ENCODE results near the gene SDSL. TPM values are rescaled to one million over a fixed set of nuclear protein-coding genes. Genes with fewer than 3 reads are reported as not detected.

The SDSL gene
- total RNA-seq, 2 donors from 2014 or later: 7.5 to 15.2 TPM

DNA sequence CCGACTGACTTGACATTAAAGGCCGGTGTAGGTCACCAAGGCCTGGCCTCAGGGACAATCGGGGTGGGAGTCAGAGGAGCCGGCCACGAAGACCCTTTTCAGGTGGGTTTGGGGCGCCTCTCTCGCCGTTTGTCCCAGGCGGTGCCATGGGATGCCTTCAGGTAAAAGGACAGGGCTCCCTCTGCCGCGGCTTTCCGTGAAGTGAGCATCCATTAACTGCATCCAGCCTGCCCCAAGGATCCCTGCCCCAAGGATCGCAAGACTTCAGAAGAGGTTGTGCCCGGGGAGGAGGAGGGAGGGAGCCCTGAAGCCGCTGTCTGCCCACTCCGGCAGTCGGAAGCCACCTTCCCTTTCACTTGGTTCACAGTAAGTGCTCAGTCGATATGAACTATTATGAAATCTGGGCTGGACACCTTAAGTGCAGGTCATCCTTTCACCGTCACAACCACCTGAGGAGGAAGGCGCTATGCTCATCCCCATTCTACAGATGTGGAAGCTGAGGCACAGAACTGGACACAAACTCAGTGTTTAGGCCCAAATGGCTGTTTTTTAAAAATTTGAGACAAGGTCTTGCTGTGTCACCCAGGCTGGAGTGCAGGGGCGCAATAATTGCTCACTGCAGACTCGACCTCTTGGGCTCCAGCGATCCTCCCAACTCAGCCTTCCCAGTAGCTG lies 19.5 kb upstream of the SDSL start:
- Histone ChIP-seq H3K36me3 (replicated peaks in 1 of 2; ENCODE audit: insufficient read depth in 1 of 2, low read depth in 2 of 2) (no peaks in the 10 kb centered on the region), H3K27ac (no peak overlapping the region), H3K27me3 (peaks cover 0 to 7% of the 10 kb centered on the region in 2 donors), H3K9me3 (no peaks in the 10 kb centered on the region), H3K4me3 (no peak overlapping the region), H3K4me1 (peaks cover 13% of the 10 kb centered on the region)
- no peak for TF ChIP-seq POLR2A (IDR thresholded peaks at IDR 0.05)
- TF ChIP-seq, protein P1, sequence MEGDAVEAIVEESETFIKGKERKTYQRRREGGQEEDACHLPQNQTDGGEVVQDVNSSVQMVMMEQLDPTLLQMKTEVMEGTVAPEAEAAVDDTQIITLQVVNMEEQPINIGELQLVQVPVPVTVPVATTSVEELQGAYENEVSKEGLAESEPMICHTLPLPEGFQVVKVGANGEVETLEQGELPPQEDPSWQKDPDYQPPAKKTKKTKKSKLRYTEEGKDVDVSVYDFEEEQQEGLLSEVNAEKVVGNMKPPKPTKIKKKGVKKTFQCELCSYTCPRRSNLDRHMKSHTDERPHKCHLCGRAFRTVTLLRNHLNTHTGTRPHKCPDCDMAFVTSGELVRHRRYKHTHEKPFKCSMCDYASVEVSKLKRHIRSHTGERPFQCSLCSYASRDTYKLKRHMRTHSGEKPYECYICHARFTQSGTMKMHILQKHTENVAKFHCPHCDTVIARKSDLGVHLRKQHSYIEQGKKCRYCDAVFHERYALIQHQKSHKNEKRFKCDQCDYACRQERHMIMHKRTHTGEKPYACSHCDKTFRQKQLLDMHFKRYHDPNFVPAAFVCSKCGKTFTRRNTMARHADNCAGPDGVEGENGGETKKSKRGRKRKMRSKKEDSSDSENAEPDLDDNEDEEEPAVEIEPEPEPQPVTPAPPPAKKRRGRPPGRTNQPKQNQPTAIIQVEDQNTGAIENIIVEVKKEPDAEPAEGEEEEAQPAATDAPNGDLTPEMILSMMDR (IDR thresholded peaks at IDR 0.05): no peak
- intact Hi-C loops (cut with DNase I): no loop called here
- DNase-seq: no peak
- 88 to 89% methylated on average over 6 to 23 of the region's 23 CpGs for WGBS, 2 donors
- ATAC-seq: no peak

DNA sequence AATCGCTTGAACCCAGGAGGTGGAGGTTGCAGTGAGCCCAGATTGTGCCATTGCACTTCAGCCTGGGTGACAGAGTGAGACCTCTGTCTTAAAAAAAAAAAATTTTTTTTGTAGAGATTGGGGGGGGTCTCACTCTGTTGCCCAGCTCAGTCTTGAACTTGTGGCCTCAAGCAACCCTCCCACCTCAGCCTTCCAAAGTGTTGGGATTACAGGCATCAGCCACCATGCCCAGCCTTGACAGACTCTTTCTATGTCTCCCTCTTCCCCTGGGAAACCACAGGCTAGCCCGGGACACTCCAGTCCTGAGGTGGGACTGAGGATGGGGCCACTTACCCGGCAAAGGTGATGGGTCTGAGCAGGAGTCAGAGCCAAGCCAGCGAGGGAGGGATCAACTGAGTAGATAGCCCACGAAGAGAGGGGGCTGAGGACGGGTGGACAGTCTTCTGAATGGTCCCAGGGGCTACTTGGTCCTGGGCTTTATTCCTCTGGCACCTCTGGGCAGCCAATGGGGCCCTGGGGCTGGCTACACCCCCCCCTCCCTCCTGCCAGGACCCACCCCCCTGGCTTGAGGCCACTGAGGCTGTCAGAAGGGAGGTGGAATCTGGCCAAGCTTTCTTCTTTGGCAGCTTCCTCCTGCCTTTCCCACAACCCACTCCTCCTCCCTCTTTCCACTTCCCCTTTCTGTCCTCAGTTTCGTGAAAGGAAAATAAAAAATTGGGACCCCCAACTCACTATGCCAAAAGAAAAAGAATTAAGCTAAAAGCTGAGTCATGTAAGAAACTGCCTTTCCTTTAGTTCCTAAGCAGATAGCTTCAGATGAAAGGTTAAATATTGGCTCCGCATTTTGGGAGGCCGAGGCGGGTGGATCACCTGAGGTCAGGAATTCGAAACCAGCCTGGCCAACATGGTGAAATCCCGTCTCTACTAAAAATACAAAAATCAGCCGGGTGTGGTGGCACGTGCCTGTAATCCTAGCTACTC lies 18.5 kb upstream of the SDSL start, which contains the start of gene SDS:
SDS (minus strand) TSS at position 453 of the 981 bp plus-strand sequence. CDS start 4,179 bp downstream, outside the sequence.
- intact Hi-C loops (cut with DNase I): no loop called here
- TF ChIP-seq, protein P1 (IDR thresholded peaks at IDR 0.05): no peak
- TF ChIP-seq POLR2A (IDR thresholded peaks at IDR 0.05): no peak
- no peak within 1 kb of the TSS for H3K4me3 ChIP-seq
- 14 to 16% methylated on average over 10 to 14 of the region's 14 CpGs for WGBS, 2 donors
- ATAC-seq (peak; percentile 78), DNase-seq (peak; percentile 61 to 80 (median 76))
- peak within 1 kb of the TSS in 1 of 4 donors; percentile 54 for H3K27ac ChIP-seq
- no peaks in the 10 kb centered on the region for H3K36me3 ChIP-seq (replicated peaks in 1 of 2; ENCODE audit: insufficient read depth in 1 of 2, low read depth in 2 of 2)
- H3K9me3 ChIP-seq: no peaks in the 10 kb centered on the region
- peaks cover 0 to under 1% of the 10 kb centered on the region in 2 donors for H3K27me3 ChIP-seq
- H3K4me1 ChIP-seq: peaks cover 13% of the 10 kb centered on the region

DNA sequence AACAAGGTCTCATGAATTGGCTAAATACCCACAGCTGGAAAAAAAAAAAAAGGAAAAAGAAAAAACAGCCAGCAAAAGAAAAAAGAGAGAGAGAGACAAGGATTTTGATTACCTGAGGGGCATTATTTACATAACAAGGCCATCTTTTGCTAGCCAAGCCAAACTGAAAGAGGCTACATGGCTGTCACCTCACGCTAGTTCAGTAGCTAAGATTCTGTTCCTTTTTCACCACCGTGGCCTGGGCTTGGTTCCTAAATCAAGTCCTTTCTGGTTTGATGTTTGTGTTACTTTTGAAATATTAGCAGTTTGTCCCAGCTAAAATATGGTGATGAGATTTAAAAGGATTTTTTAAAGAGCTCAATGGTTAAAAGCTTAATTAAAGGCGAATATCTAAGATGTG lies 16.5 kb upstream of the SDSL start:
- intact Hi-C loops (cut with DNase I): no loop called here
- TF ChIP-seq, protein P1 (IDR thresholded peaks at IDR 0.05): no peak
- no peak for TF ChIP-seq POLR2A (IDR thresholded peaks at IDR 0.05)
- peak in 1 of 4 donors; percentile 11 for DNase-seq
- H3K36me3 ChIP-seq (replicated peaks in 1 of 2; ENCODE audit: insufficient read depth in 1 of 2, low read depth in 2 of 2): no peaks in the 10 kb centered on the region
- H3K9me3 ChIP-seq: no peaks in the 10 kb centered on the region
- 85 to 96% methylated on average over 3 of the region's 3 CpGs for WGBS, 2 donors
- no peak for ATAC-seq
- no peaks in the 10 kb centered on the region for H3K27me3 ChIP-seq
- H3K4me3 ChIP-seq: no peak overlapping the region
- peaks cover 13% of the 10 kb centered on the region for H3K4me1 ChIP-seq
- no peak overlapping the region for H3K27ac ChIP-seq

DNA sequence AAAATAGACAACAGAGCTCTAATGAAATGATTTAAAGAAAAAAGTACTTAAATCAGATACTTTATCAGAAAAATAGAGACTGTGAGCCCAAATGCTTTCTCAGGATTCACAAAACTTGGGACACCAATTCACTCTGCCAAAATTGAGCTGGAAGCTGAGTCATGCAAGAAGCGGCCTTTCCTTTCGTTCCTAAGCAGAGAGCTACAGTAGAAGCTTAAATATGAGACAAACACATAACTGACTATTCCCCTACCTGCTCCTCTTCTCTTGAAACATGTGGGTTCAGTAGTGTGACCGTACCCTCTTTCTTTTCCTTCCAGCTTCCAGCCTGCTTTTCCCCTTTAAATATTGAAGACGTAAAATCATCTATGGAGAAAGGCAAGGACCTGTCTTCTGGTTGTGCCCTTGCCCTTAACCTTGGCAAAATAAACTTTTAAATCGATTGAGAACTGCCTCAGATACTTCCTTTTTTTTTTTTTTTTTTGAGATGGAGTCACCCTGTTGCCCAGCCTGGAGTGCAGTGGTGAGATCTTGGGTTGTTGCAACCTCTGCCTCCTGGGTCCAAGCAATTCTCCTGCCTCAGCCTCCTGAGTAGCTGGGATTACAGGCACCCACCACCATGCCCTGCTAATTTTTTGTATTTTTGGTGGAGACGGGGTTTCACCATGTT lies 14.1 kb upstream of the SDSL start:
- ATAC-seq (no peak), DNase-seq (no peak)
- intact Hi-C loops (cut with DNase I): no loop called here
- H3K4me1 ChIP-seq: peaks cover 13% of the 10 kb centered on the region
- WGBS, 2 donors: 68 to 76% methylated on average over 6 of the region's 6 CpGs
- no peaks in the 10 kb centered on the region for H3K36me3 ChIP-seq (replicated peaks in 1 of 2; ENCODE audit: insufficient read depth in 1 of 2, low read depth in 2 of 2)
- H3K9me3 ChIP-seq: no peaks in the 10 kb centered on the region
- no peak overlapping the region for H3K27ac ChIP-seq
- H3K27me3 ChIP-seq: no peaks in the 10 kb centered on the region
- H3K4me3 ChIP-seq: no peak overlapping the region
- TF ChIP-seq, protein P1 (IDR thresholded peaks at IDR 0.05): no peak
- no peak for TF ChIP-seq POLR2A (IDR thresholded peaks at IDR 0.05)

Data from body of pancreas (tissue), 4 donors.